CD4-positive, alpha-beta T cell (primary cell): ENCODE measurements around the gene SLC24A4. TPM values are rescaled to one million over a fixed set of nuclear protein-coding genes. Genes with fewer than 3 reads are reported as not detected.

ENCODE experiments used
- ATAC-seq: fragments of 200-7000 bp; cut with Tn5 transposase; one replicate; pipeline ENCODE4 v1.10.0; 2022; ENCODE audit warnings: mild to moderate bottlenecking; ENCODE audit not compliant: poor library complexity
- CTCF ChIA-PET: fragments of 350-600 bp; sonication (Branson Sonifier 250); formaldehyde crosslinking; loops from one replicate; lab custom pipeline; 2021; ENCODE audit warnings: antibody characterized with exemption, inconsistent platforms; lab: Charles Lee
- POLR2A ChIA-PET: fragments of 350-600 bp; sonication (Branson Sonifier 250); formaldehyde crosslinking; loops from one replicate; lab custom pipeline; 2021; ENCODE audit warnings: antibody characterized with exemption, inconsistent platforms; lab: Charles Lee
- DNase-seq, 14 experiments: peaks; one replicate each; pipeline ENCODE4 v3.0.0-alpha.2; 2013 to 2020; ENCODE audit warnings: mixed read lengths in 2 of 14
- H3K27ac ChIP-seq, 2 donors: one replicate each; pipeline versions ENCODE4 v1.5.1 to v1.7.0; 2013; ENCODE audit warnings: low read length in 2 of 2, low read depth in 1 of 2, mild to moderate bottlenecking in 1 of 2
- H3K27me3 ChIP-seq, 2 experiments: 1 replicate in 1 of 2; 2 replicates in 1 of 2; pipeline versions ENCODE4 v1.6.1 to v1.7.0; 2013; ENCODE audit warnings: low read length in 2 of 2, control low read depth in 1 of 2, mild to moderate bottlenecking in 1 of 2, moderate library complexity in 1 of 2; ENCODE audit not compliant: insufficient read depth in 2 of 2, control insufficient read depth in 1 of 2
- H3K36me3 ChIP-seq: one replicate; pipeline ENCODE4 v1.6.1; 2013; ENCODE audit warnings: low read length, control low read depth; ENCODE audit not compliant: insufficient read depth
- H3K4me1 ChIP-seq: one replicate; pipeline ENCODE4 v1.6.1; 2013; ENCODE audit warnings: low read length, control low read depth; ENCODE audit not compliant: insufficient read depth
- H3K4me3 ChIP-seq: one replicate; pipeline ENCODE4 v1.5.1; 2013; ENCODE audit warnings: mild to moderate bottlenecking, low read length, moderate library complexity
- H3K9me3 ChIP-seq, 2 experiments: 1 replicate in 1 of 2; 2 replicates in 1 of 2; pipeline versions ENCODE4 v1.6.1 to v1.7.0; 2013; ENCODE audit warnings: low read length in 2 of 2, mild to moderate bottlenecking in 2 of 2, control low read depth in 1 of 2, moderate library complexity in 1 of 2; ENCODE audit not compliant: control insufficient read depth in 1 of 2, insufficient read depth in 1 of 2
- H3K27ac Mint-ChIP-seq: one replicate; pipeline ENCODE4 v1.8.0; 2020; ENCODE audit warnings: mixed read lengths
- H3K27me3 Mint-ChIP-seq: one replicate; pipeline ENCODE4 v1.8.0; 2021; ENCODE audit warnings: mixed read lengths
- H3K36me3 Mint-ChIP-seq: one replicate; pipeline ENCODE4 v1.8.0; 2021; ENCODE audit warnings: low read depth, mixed read lengths
- H3K4me1 Mint-ChIP-seq: one replicate; pipeline ENCODE4 v1.8.0; 2021; ENCODE audit warnings: low read depth, mixed read lengths
- H3K4me3 Mint-ChIP-seq: one replicate; pipeline ENCODE4 v1.8.0; 2020; ENCODE audit warnings: mild to moderate bottlenecking, mixed read lengths
- H3K9me3 Mint-ChIP-seq: one replicate; pipeline ENCODE4 v1.8.0; 2020; ENCODE audit warnings: mixed read lengths
- CTCF ChIP-seq: fragments of 200-600 bp; IDR thresholded peaks from one replicate; pipeline ENCODE4 v1.8.0; 2022; ENCODE audit warnings: antibody characterized with exemption, mild to moderate bottlenecking
- intact Hi-C, 2 experiments: fragments of 100-400 bp; cut with DNase I in 1 of 2; cut with micrococcal nuclease in 1 of 2; formaldehyde crosslinking; loops; one replicate each; pipeline versions ENCODE4 v1.15.1 to v1.9.0; 2023 to 2025; cut with DNase I, micrococcal nuclease
- total RNA-seq, 174 experiments: library from RNA in 2 of 174; stranded (reverse) in 2 of 174; gene quantifications; one replicate each; pipeline ENCODE4 v1.2.3 and lab custom pipeline; 2021 to 2026

SLC24A4 gene
- total RNA-seq, 2 experiments from 2014 or later = 0.11 to 0.19 TPM

- no peaks in the 10 kb centered on the region for H3K9me3 Mint-ChIP-seq
- Histone ChIP-seq H3K4me1 (peaks cover 7% of the 10 kb centered on the region), H3K27me3 (peaks cover 33 to 42% of the 10 kb centered on the region in 2 experiments), H3K36me3 (no peaks in the 10 kb centered on the region), H3K9me3 (no peaks in the 10 kb centered on the region), H3K4me3 (peak overlapping the region; percentile 5), H3K27ac (no peak overlapping the region)
- DNase-seq (no peak), ATAC-seq (no peak)
- POLR2A ChIA-PET = no interaction called here
- H3K4me3 Mint-ChIP-seq = no peak overlapping the region
- intact Hi-C loops = loop anchor here in 1 of 2 experiments (10.0 kb wide), 1 partner anchor 281 kb away; no protein-coding TSS in a partner anchor
- H3K27ac Mint-ChIP-seq = no peak overlapping the region
- peaks cover 65% of the 10 kb centered on the region for H3K27me3 Mint-ChIP-seq
- CTCF ChIA-PET = no interaction called here
- no peaks in the 10 kb centered on the region for H3K36me3 Mint-ChIP-seq
- no peak for TF ChIP-seq CTCF
- H3K4me1 Mint-ChIP-seq = no peaks in the 10 kb centered on the region
Measured at GRCh38 chr14:92323916-92324818, 1.2 kb downstream of the SLC24A4 start.

GRCh38 chr14:92325835-92326234 is 2.9 kb downstream of the SLC24A4 start:
- Mint-ChIP-seq H3K4me3 (no peak overlapping the region), H3K27me3 (peaks cover 50% of the 10 kb centered on the region), H3K9me3 (no peaks in the 10 kb centered on the region), H3K4me1 (no peaks in the 10 kb centered on the region), H3K27ac (no peak overlapping the region), H3K36me3 (no peaks in the 10 kb centered on the region)
- intact Hi-C loops = loop anchor here (5.0 to 10.0 kb wide), 2 partner anchors 276 to 279 kb away; no protein-coding TSS in a partner anchor
- no peaks in the 10 kb centered on the region for H3K36me3 ChIP-seq
- no peak for ATAC-seq
- H3K27me3 ChIP-seq = peaks cover 26 to 36% of the 10 kb centered on the region in 2 experiments
- peak in 3 of 14 experiments; percentile 6 to 9 (median 7) for DNase-seq
- POLR2A ChIA-PET = no interaction called here
- H3K27ac ChIP-seq = no peak overlapping the region
- TF ChIP-seq CTCF = no peak
- CTCF ChIA-PET = no interaction called here
- peaks cover 7% of the 10 kb centered on the region for H3K4me1 ChIP-seq
- no peaks in the 10 kb centered on the region for H3K9me3 ChIP-seq
- no peak overlapping the region for H3K4me3 ChIP-seq

- DNase-seq (no peak), ATAC-seq (no peak)
- H3K4me1 Mint-ChIP-seq = no peaks in the 10 kb centered on the region
- H3K27ac Mint-ChIP-seq = no peak overlapping the region
- ChIA-PET POLR2A (no interaction called here), CTCF (no interaction called here)
- intact Hi-C loops = loop anchor here (5.0 to 10.0 kb wide), 2 partner anchors 274 to 276 kb away; no protein-coding TSS in a partner anchor
- no peak for TF ChIP-seq CTCF
- H3K27me3 ChIP-seq = peaks cover 15 to 16% of the 10 kb centered on the region in 2 experiments
- H3K9me3 Mint-ChIP-seq = no peaks in the 10 kb centered on the region
- no peak overlapping the region for H3K4me3 ChIP-seq
- H3K27me3 Mint-ChIP-seq = peaks cover 33% of the 10 kb centered on the region
- no peak overlapping the region for H3K27ac ChIP-seq
- no peaks in the 10 kb centered on the region for H3K9me3 ChIP-seq
- H3K4me3 Mint-ChIP-seq = no peak overlapping the region
- peaks cover 4% of the 10 kb centered on the region for H3K4me1 ChIP-seq
- H3K36me3 Mint-ChIP-seq = no peaks in the 10 kb centered on the region
- no peaks in the 10 kb centered on the region for H3K36me3 ChIP-seq
Measured at GRCh38 chr14:92328664-92329255, 5.8 kb downstream of the SLC24A4 start.
